GM23338 (cell line): ENCODE measurements around the gene TCIRG1.

ENCODE experiments used
- CREB1 ChIP-seq: fragments of 250-450 bp; sonication (Bioruptor Pico); IDR thresholded peaks from 2 replicates; pipeline ENCODE4 v1.5.0; 2020; ENCODE audit warnings: low read depth, mild to moderate bottlenecking, moderate library complexity
- CTCF ChIP-seq, 2 experiments: fragments of 200-600 bp in 1 of 2; sonication (generic) in 1 of 2; conservative IDR thresholded peaks; 2 replicates each; pipeline versions ENCODE4 v1.5.1 to v1.6.1; 2016 to 2017; ENCODE audit warnings: antibody characterized with exemption in 2 of 2, low read depth in 2 of 2, mild to moderate bottlenecking in 2 of 2, moderate library complexity in 1 of 2
- EZH2 ChIP-seq: fragments of 200-600 bp; sonication (generic); IDR thresholded peaks from one replicate; pipeline ENCODE4 v1.8.0; 2017; ENCODE audit warnings: antibody characterized with exemption, mild to moderate bottlenecking, low read depth; ENCODE audit not compliant: unreplicated experiment
- EZH2phosphoT487 ChIP-seq: fragments of 200-600 bp; sonication (generic); IDR thresholded peaks from one replicate; pipeline ENCODE4 v1.8.1; 2018; ENCODE audit warnings: antibody characterized with exemption; ENCODE audit not compliant: unreplicated experiment
- NANOG ChIP-seq: IDR thresholded peaks from 2 replicates; pipeline ENCODE4 v1.6.1; 2016; ENCODE audit warnings: antibody characterized with exemption, borderline replicate concordance
- POLR2AphosphoS5 ChIP-seq: IDR thresholded peaks from 2 replicates; pipeline ENCODE4 v1.6.1; 2016; ENCODE audit warnings: antibody characterized with exemption, low read depth
- STAT1 ChIP-seq: IDR thresholded peaks from one replicate; pipeline ENCODE4 v1.6.1; 2016; ENCODE audit warnings: antibody characterized with exemption; ENCODE audit not compliant: unreplicated experiment

- TF ChIP-seq CTCF (conservative IDR thresholded peaks at IDR 0.05; ENCODE audit: low read depth in 2 of 2) (no peak), POLR2AphosphoS5 (no peak), EZH2 (no peak), CREB1 (CRISPR knock-in tag) (no peak), STAT1 (no peak), EZH2phosphoT487 (no peak), NANOG (no peak)
Observed at GRCh38 chr11:68090287-68090686, 51.5 kb downstream of the TCIRG1 start.
